Endodermal cell (in vitro differentiated cells): Measurements from ENCODE around the gene GNAL. TPM values are rescaled to one million over a fixed set of nuclear protein-coding genes. Genes with fewer than 3 reads are reported as not detected.

ENCODE experiments used
- DNase-seq: peaks from one replicate; pipeline ENCODE4 v3.0.0-alpha.2; 2017
- H3K27ac ChIP-seq: 2 replicates; pipeline ENCODE4 v1.5.1; 2013; ENCODE audit warnings: mild to moderate bottlenecking, low read depth, low read length, moderate library complexity
- H3K27me3 ChIP-seq: 2 replicates; pipeline ENCODE4 v1.6.1; 2013; ENCODE audit warnings: mild to moderate bottlenecking, low read length, moderate library complexity; ENCODE audit not compliant: insufficient read depth, control insufficient read depth, poor library complexity, severe bottlenecking
- H3K36me3 ChIP-seq: 2 replicates; pipeline ENCODE4 v1.7.0; 2013; ENCODE audit warnings: mild to moderate bottlenecking, low read length, moderate library complexity; ENCODE audit not compliant: control insufficient read depth, insufficient read depth
- H3K4me1 ChIP-seq: one replicate; pipeline ENCODE4 v1.7.0; 2013; ENCODE audit warnings: low read length; ENCODE audit not compliant: control insufficient read depth, insufficient read depth
- H3K4me3 ChIP-seq: 2 replicates; pipeline ENCODE4 v1.5.1; 2013; ENCODE audit warnings: mild to moderate bottlenecking, low read length, moderate library complexity
- H3K9ac ChIP-seq: 2 replicates; pipeline ENCODE4 v1.6.1; 2013; ENCODE audit warnings: mild to moderate bottlenecking, low read length, moderate library complexity; ENCODE audit not compliant: poor library complexity, severe bottlenecking; ENCODE audit errors: extremely low read depth
- H3K9me3 ChIP-seq: 2 replicates; pipeline ENCODE4 v1.6.1; 2013; ENCODE audit warnings: mild to moderate bottlenecking, low read length, moderate library complexity; ENCODE audit not compliant: control insufficient read depth
- H3K27ac Mint-ChIP-seq: 2 replicates; pipeline ENCODE4 v1.8.0; 2020; ENCODE audit warnings: mixed read lengths
- H3K27me3 Mint-ChIP-seq: 2 replicates; pipeline ENCODE4 v1.8.0; 2021; ENCODE audit warnings: mild to moderate bottlenecking, mixed read lengths; ENCODE audit not compliant: insufficient read depth
- H3K36me3 Mint-ChIP-seq: 2 replicates; pipeline ENCODE4 v1.8.0; 2020; ENCODE audit warnings: low read depth, mixed read lengths
- H3K4me1 Mint-ChIP-seq: 2 replicates; pipeline ENCODE4 v1.8.0; 2020; ENCODE audit warnings: mixed read lengths
- H3K4me3 Mint-ChIP-seq: 2 replicates; pipeline ENCODE4 v1.8.0; 2020; ENCODE audit warnings: mild to moderate bottlenecking, moderate library complexity, mixed read lengths
- H3K9me3 Mint-ChIP-seq: 2 replicates; pipeline ENCODE4 v1.8.0; 2020; ENCODE audit warnings: mild to moderate bottlenecking, mixed read lengths
- WGBS, 2 experiments: methylation state at CpG; one replicate each; pipeline versions ENCODE4 v1.1.5 to v1.1.7; 2013; ENCODE audit warnings: missing lambda C conversion rate in 2 of 2, mixed read lengths in 1 of 2; ENCODE audit not compliant: insufficient coverage in 1 of 2, insufficient read length in 1 of 2; 5-methylcytosine and 5-hydroxymethylcytosine counted together
- total RNA-seq, 2 donors: library from RNA; stranded (reverse); fragmentation: NEBNext Ultra II Directional in 1 of 2; extraction: Animal tissue kit (Norgen Biotek cat#: 25700) in 1 of 2; gene quantifications; 2 replicates in 1 of 2; 3 replicates in 1 of 2; pipeline ENCODE4 v1.2.1, GENCODE V29; 2021
- TF ChIP-seq, protein P1 (sequence below): fragments of 200-600 bp; sonication (generic); conservative IDR thresholded peaks from 2 replicates; pipeline ENCODE4 v1.5.0; 2021; ENCODE audit warnings: antibody characterized with exemption, mild to moderate bottlenecking

Gene GNAL
- total RNA-seq, 2 donors from 2014 or later, result 37.9 to 58.2 TPM

DNA sequence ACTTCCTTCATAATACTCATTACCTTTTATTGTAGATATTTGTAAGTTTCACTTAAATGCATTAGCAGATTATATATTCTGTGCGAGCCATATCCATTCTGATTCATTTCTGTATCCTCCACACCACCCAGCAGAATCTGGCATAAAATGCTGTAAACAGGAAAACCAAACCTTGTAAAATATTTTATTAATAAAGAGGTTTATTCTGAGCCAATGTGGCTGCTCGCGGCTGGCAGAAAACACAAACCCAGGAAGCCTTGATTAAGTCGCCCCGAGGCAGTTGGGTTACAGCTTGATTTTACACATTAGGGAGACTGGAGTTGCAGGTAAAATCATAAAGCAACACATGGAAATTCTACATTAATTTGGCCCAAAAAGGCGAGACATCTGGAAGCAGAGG lies 40.5 kb downstream of the GNAL start:
- no peak overlapping the region for H3K27ac ChIP-seq
- no peak overlapping the region for H3K4me3 ChIP-seq
- H3K36me3 ChIP-seq, result no peaks in the 10 kb centered on the region
- no peak for DNase-seq
- Mint-ChIP-seq H3K27me3 (no peaks in the 10 kb centered on the region), H3K9me3 (peaks cover 9% of the 10 kb centered on the region), H3K4me3 (no peak overlapping the region), H3K27ac (no peak overlapping the region), H3K36me3 (peaks cover 4% of the 10 kb centered on the region), H3K4me1 (peaks cover 4% of the 10 kb centered on the region)
- no peaks in the 10 kb centered on the region for H3K4me1 ChIP-seq
- H3K27me3 ChIP-seq, result no peaks in the 10 kb centered on the region
- H3K9ac ChIP-seq, result no peak overlapping the region
- 98 to 100% methylated on average over 2 to 5 of the region's 6 CpGs for WGBS, 2 experiments
- H3K9me3 ChIP-seq, result no peaks in the 10 kb centered on the region
- TF ChIP-seq, protein P1, sequence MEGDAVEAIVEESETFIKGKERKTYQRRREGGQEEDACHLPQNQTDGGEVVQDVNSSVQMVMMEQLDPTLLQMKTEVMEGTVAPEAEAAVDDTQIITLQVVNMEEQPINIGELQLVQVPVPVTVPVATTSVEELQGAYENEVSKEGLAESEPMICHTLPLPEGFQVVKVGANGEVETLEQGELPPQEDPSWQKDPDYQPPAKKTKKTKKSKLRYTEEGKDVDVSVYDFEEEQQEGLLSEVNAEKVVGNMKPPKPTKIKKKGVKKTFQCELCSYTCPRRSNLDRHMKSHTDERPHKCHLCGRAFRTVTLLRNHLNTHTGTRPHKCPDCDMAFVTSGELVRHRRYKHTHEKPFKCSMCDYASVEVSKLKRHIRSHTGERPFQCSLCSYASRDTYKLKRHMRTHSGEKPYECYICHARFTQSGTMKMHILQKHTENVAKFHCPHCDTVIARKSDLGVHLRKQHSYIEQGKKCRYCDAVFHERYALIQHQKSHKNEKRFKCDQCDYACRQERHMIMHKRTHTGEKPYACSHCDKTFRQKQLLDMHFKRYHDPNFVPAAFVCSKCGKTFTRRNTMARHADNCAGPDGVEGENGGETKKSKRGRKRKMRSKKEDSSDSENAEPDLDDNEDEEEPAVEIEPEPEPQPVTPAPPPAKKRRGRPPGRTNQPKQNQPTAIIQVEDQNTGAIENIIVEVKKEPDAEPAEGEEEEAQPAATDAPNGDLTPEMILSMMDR, result no peak

DNA sequence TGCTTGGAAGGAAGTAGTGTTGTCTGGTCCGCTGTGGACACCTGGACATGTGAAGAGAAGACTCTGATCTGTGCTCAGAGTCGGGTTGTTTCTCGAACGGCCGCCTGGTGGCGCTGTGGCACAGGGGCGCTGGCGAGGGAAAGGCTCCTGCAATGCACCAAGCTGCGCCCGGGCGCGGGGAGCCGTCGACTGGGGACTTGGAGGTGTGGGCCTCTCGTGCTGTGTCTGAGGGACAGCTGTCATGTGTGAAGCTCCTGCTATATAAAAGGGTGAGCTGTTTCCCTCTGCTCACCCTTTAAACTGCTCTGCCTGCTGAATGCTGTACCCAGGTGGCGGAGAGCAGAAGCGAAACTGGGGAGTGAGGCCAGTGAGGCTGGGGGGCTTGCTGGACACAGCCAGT lies 44.0 kb downstream of the GNAL start:
- no peak overlapping the region for H3K27ac Mint-ChIP-seq
- Histone ChIP-seq H3K9me3 (no peaks in the 10 kb centered on the region), H3K27ac (no peak overlapping the region), H3K4me3 (no peak overlapping the region), H3K36me3 (no peaks in the 10 kb centered on the region), H3K9ac (no peak overlapping the region), H3K4me1 (no peaks in the 10 kb centered on the region), H3K27me3 (no peaks in the 10 kb centered on the region)
- no peaks in the 10 kb centered on the region for H3K4me1 Mint-ChIP-seq
- H3K36me3 Mint-ChIP-seq, result peaks cover 2% of the 10 kb centered on the region
- no peak overlapping the region for H3K4me3 Mint-ChIP-seq
- TF ChIP-seq, protein P1, result peak; percentile 99
- peak; percentile 95 for DNase-seq
- H3K9me3 Mint-ChIP-seq, result no peaks in the 10 kb centered on the region
- WGBS, 2 experiments, result 11 to 23% methylated on average over 6 to 17 of the region's 17 CpGs
- no peaks in the 10 kb centered on the region for H3K27me3 Mint-ChIP-seq

DNA sequence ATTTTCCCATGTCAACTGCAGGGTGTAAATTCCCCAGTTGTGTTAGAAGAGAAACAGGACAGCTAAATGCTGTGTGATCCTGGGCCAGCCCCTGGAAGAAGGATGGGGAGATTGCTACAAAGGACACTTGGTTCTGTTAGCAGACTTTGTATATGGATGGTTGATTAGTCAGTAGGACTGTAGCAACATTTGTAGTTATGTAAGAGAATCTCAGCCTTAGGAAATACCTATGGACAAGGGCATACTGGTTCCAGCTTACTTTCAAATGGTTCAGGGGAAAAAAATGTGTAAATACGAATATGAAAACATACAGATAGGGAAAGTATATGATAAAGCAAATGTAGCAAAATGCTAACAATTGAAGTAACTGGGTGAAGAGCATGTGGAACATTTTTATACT lies 47.6 kb downstream of the GNAL start:
- 70 to 100% methylated on average over 1 of the region's 1 CpG for WGBS, 2 experiments
- H3K4me1 Mint-ChIP-seq, result peaks cover 2% of the 10 kb centered on the region
- H3K4me3 ChIP-seq, result no peak overlapping the region
- peaks cover 2% of the 10 kb centered on the region for H3K36me3 Mint-ChIP-seq
- no peak overlapping the region for H3K9ac ChIP-seq
- TF ChIP-seq, protein P1, result no peak
- no peaks in the 10 kb centered on the region for H3K36me3 ChIP-seq
- no peaks in the 10 kb centered on the region for H3K9me3 ChIP-seq
- H3K27me3 ChIP-seq, result no peaks in the 10 kb centered on the region
- H3K4me1 ChIP-seq, result no peaks in the 10 kb centered on the region
- H3K27me3 Mint-ChIP-seq, result no peaks in the 10 kb centered on the region
- no peaks in the 10 kb centered on the region for H3K9me3 Mint-ChIP-seq
- no peak overlapping the region for H3K27ac ChIP-seq
- no peak overlapping the region for H3K4me3 Mint-ChIP-seq
- H3K27ac Mint-ChIP-seq, result no peak overlapping the region
- no peak for DNase-seq
